Stimulated activated CD8-positive, alpha-beta memory T cell treated with anti-CD3 and anti-CD28 coated beads, Interleukin-2, amount 100 ng/mL, for 1 hour (primary cell): ENCODE results near the gene ZNF747.
"Not testable (repeated sequence)": the region's sequence is repeated elsewhere in the genome, so short reads cannot be mapped to it uniquely, and the experiment has no call there.

Source experiments
- DNase-seq, 2 donors: peaks; one replicate each; pipeline ENCODE4 v3.0.0-alpha.2; 2020; ENCODE audit warnings: low read depth in 2 of 2

ZNF747 gene

GRCh38 chr16:30557957-30558788 lies 23.5 kb upstream of the ZNF747 start, which contains the start of gene ZNF764:
Gene ZNF764 (minus strand): TSS chr16:30558374. CDS start chr16:30558182, 192 bp downstream.
- DNase-seq = peak; percentile 87 to 94

DNA sequence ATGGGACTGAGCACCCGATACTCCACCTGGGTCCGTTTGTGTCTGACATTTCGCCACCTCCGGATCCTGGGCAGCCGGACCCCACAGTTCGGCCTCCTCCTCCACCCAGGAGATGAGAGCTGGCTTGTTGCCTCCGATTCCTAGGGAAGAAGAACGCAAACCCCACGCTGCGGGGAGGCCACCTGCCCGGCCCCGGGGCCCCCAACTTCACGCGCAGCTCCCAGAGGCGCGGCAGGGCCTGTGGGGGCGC lies 23.0 kb upstream of the ZNF747 start:
- DNase-seq = no peak

- DNase-seq = no peak
Measured at GRCh38 chr16:30556125-30556473, 21.4 kb upstream of the ZNF747 start.

GRCh38 chr16:30555315-30556124 lies 20.9 kb upstream of the ZNF747 start:
- no peak for DNase-seq

DNA sequence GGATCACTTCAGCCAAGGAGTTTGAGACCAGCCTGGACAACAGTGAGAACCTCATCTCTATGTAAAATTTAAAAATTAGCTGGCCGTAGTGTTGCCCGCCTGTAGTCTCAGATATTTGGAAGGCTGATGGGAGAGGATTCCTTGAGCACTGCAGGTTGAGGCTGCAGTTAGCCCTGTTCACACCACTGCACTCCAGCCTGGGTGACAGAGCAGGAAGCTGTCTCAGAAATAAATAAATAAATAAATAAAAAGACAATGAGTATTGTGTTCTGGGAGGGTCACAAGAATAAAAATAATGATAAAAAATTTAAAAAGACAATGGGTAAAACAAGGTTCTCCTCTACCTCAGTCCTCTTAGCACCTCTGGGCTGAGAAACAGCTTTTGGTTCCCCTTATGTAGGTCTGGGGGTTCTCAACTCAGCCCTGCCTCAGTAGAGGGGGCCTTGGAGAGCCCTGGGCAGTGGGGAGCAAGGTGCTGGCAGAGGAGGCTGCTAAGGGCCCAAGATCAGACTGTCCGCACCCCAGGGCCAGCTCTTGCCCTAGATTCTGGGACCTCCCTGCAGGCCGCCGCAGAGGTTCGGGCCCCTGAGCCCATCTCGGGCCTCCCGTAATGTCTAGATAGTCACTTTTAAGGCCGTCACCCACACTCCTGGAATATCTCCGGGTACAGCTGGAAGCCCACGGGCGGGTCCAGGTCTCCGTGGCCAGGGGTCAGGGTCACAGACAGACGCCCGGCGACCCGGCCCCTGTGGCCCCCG lies 20.1 kb upstream of the ZNF747 start:
- no peak for DNase-seq

- DNase-seq = no peak
Measured at GRCh38 chr16:30553393-30553899, 18.8 kb upstream of the ZNF747 start.

- DNase-seq = no peak
Measured at GRCh38 chr16:30552956-30553355, 18.3 kb upstream of the ZNF747 start.

- peak in 1 of 2 donors; percentile 44 for DNase-seq
Measured at GRCh38 chr16:30551781-30552180, 17.1 kb upstream of the ZNF747 start.

- DNase-seq = no peak
Measured at GRCh38 chr16:30548416-30549253, 14.0 kb upstream of the ZNF747 start.

DNA sequence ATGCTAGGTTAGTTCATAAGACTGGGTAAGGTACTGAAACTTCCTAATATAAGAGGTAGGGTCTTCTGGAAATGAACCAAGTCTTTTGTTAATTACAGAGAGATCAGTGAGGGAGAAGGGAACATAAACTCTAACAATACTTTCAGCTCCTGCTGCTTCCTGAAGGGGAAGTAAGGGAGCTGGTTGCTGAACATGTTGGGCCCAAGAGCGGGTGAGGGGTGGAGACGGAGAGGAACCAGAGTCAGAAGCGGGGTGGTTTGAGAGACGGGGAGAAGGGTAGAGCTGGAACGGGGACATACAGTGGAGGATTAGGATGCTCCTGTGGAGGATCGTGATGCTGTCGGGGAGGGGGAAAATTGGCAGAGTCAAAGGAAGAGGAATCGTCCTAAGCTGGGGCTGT lies 11.5 kb upstream of the ZNF747 start:
- no peak for DNase-seq

DNA sequence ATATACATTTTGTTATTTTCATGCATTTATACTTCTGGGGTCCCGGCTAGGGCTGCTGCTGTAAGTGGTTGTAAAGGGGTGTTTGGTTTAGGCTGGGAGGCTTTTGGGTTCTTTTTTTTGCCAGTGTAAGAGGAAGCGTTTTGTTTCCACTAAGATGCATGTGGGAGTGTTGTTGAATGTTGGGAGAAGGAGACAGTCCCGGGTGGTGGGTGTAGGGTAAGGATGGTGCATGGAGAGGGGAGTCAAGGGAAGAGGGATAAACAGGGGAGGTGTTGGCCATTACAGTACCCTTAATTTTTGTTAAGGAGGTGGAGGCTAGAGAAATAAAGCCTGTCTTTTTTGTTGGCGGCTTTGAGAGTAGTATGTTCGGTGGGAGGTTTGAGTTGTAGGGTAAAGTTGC lies 8.4 kb upstream of the ZNF747 start:
- DNase-seq = no peak

DNA sequence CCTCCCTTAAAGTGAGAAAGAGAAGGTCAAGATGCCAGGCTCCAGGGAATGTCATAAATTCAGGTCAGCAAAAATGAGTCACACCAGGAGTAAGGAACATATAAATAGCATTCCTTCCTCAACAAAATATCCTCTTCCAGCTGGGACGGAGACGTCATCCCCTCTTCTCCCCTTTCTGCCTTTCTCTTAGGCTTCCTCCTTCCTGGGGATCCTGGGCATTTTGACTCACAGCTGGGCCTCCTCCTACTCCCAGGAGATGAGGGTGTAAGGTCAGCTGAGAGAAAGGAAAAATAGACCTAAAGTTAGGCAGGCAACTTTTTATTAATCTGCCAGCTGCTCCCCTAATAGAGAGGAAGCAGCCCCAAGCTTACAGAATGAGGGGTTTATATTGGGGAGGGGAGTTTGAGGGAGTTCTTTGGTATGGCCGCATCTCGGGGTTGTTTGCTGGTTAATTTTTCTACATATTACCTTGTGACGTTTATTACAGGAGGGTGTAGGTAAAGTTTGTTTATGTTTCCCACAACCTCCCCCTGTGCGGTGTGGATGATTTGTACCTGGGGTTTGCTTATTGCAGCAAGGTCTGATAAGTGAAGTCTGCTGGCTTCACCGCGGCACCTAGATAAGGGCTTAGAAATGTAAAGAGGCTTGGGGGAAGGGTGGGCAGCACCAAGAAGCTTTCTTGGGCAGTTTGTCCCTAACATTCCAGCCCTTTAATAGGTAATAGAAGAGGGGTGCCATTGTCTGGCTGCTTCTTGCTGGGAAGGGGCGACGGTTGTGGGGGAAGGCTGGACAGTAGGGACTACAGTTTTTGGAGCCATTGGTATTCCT lies 7.1 kb upstream of the ZNF747 start:
- no peak for DNase-seq

DNA sequence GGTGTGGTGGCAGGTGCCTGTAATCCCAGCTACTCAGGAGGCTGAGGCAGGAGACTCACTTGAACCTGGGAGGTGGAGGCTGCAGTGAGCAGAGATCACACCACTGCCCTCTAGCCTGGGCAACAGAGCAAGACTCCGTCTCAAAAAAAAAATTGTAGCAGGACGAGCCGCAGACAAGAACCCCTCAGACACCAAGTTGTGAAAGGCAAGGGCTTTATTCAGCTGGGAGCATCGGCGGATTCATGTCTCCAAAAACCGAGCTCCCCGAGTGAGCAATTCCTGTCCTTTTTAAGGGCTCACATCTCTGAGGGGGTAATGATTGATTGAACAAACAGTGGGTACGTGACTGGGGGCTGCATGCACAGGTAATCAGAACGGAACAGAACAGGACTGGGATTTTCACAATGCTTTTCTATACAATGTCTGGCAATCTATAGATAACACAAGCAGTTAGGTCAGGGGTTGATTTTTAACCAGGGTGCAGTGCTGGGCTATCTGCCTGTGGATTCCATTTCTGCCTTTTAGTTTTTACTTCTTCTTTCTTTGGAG lies 6.3 kb upstream of the ZNF747 start:
- not testable (repeated sequence) for DNase-seq

DNA sequence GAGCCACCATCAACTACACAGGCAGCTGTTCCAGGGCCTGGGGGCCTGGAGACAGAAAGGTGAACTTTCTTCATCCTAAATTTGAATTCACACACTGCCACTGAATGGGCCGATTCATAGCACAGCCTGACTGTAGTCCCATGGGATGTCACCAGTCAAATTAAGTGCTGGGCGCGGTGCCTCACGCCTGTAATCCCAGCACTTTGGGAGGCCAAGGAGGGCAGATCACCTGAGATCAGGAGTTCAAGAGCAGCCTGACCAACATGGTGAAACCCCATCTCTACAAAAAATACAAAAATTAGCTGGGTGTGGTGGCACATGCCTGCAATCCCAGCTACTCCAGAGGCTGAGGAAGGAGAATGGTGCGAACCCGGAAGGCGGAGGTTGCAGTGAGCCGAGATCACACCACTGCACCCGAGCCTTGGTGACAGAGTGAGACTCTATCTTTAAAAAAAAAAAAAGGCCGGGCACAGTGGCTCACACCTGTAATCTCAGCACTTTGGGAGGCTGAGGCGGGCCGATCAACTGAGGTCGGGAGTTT lies 5.4 kb upstream of the ZNF747 start:
- not testable (repeated sequence) for DNase-seq

DNA sequence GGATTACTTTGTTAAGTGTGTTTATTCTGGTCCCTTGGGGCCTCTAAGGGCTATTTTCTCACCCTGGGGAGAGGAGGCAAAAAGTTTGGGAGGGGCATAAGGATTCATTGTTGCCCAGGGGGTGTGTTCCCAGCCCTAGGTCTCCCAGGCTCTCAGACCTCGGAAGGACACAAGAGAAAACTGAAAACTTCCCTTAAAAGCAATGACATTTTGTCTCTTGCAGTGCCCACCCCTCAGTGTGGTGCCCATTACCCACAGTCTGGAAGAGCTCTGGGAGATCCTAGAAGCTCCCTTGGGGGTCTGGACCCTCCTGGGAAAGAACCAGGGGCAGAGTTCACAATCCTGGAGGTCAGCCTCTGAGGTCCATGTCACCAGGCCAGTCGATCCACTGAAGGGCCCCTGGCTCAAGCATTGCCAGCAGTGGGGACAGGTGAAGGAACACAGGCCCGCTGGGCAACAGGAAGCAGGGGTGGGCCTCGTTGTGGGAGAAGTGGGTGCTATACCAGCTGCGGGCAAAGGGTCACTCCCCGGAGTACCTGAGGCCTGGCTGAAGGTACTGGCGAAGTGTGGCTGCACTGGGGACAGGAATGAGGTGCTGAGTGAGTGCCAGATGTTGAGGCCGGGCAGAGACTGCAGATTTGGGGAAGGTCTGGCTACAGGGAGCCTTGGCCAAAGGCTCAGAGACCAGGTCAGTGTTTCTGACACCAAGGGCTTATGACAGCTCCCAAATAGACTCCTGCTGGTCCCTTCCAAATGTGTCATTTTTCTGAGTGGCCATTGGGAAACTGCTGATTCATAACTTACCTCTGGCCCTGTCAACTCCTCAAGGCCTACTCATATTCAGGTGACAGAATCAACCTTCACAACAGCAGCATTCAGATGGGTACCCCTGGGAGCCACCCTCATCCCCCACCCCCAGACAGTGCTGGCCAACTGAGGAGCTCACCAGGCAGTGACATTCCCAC lies 4.6 kb upstream of the ZNF747 start:
- no peak for DNase-seq

GRCh38 chr16:30536391-30537024 lies 1.9 kb upstream of the ZNF747 start:
- not testable (repeated sequence) for DNase-seq

- peak in 1 of 2 donors; percentile 31 for DNase-seq
Measured at GRCh38 chr16:30535777-30536190, 1.1 kb upstream of the ZNF747 start.

GRCh38 chr16:30535106-30535776 lies 583 bp upstream of the ZNF747 start:
- no peak for DNase-seq
